Measurements from ENCODE around the gene SAMD13. TPM values are rescaled to one million over a fixed set of nuclear protein-coding genes. Genes with fewer than 3 reads are reported as not detected.

Gene SAMD13
- total and polyA plus RNA-seq, 8 donors = 1.4 to 9.0 (median 4.1) TPM; not detected in 2

DNA sequence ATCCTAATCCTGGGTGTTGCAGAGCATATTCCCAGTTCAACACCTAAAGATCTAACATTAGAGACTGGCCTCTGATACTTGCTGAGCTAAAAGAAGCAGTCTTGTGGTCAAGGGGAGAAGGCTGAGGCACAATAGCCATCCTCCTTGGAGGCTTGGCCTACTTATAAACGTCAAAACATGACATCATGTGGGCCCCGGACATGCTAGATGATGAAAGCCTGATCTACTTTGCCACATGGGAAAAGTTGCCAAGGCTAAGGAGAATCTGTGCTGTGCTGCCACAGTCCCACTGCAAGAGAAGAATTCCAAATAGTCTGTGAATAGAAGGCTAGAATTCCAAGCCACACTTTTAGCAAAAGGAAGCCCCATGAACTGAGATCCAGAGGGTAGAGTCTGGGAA is 43.9 kb upstream of the SAMD13 start:
- TF ChIP-seq CTCF (IDR thresholded peaks at IDR 0.05) (no peak), POLR2A (IDR thresholded peaks at IDR 0.05) (no peak), POLR2AphosphoS5 (IDR thresholded peaks at IDR 0.05) (no peak), EP300 (IDR thresholded peaks at IDR 0.05) (no peak)
- H3K4me3 ChIP-seq = no peak overlapping the region
- no peak for DNase-seq
- H3K9me3 ChIP-seq = no peaks in the 10 kb centered on the region
- WGBS, 5 donors = 33 to 53% (median 36%) methylated on average over 2 of the region's 2 CpGs
- H3K27ac ChIP-seq = peak overlapping the region in 1 of 5 donors; percentile 7
- intact Hi-C loops (cut with DNase I; ENCODE audit: low total_unique reads) = no loop called here
- H3K4me1 ChIP-seq = peaks cover 10 to 37% (median 21%) of the 10 kb centered on the region in 4 donors
- H3K36me3 ChIP-seq = no peaks in the 10 kb centered on the region
- H3K27me3 ChIP-seq = no peaks in the 10 kb centered on the region

DNA sequence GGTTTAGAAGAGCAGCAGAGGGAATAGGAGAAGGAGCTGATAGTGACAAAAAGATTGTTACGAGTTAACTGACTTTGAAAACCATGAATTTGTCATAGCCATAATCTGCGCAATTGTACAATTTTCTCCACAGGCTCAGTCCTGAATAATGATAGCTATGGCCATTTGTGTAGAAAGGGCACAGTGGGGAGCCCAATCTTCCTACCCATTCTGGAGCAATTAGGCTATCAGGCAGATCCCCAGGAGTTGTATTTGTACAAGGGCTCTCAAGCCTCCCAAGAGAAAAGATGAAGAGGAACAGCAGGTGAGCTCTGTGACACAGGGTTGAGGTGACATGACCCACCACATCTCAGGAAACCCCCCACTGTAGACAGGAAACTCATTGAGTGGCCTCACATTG is 42.1 kb upstream of the SAMD13 start:
- H3K36me3 ChIP-seq = no peaks in the 10 kb centered on the region
- H3K4me1 ChIP-seq = peaks cover 10 to 29% (median 17%) of the 10 kb centered on the region in 4 donors
- DNase-seq = no peak
- WGBS, 5 donors = 85 to 94% (median 89%) methylated on average over 2 of the region's 2 CpGs
- no peaks in the 10 kb centered on the region for H3K27me3 ChIP-seq
- TF ChIP-seq POLR2A (IDR thresholded peaks at IDR 0.05) (no peak), CTCF (IDR thresholded peaks at IDR 0.05) (no peak), POLR2AphosphoS5 (IDR thresholded peaks at IDR 0.05) (no peak), EP300 (IDR thresholded peaks at IDR 0.05) (no peak)
- H3K4me3 ChIP-seq = no peak overlapping the region
- H3K27ac ChIP-seq = no peak overlapping the region
- H3K9me3 ChIP-seq = no peaks in the 10 kb centered on the region
- intact Hi-C loops (cut with DNase I; ENCODE audit: low total_unique reads) = no loop called here

- no peak for DNase-seq
- TF ChIP-seq EP300 (IDR thresholded peaks at IDR 0.05) (no peak), POLR2A (IDR thresholded peaks at IDR 0.05) (no peak), POLR2AphosphoS5 (IDR thresholded peaks at IDR 0.05) (no peak), CTCF (IDR thresholded peaks at IDR 0.05) (no peak)
- 88 to 100% (median 95%) methylated on average over 2 of the region's 2 CpGs for WGBS, 5 donors
- intact Hi-C loops (cut with DNase I; ENCODE audit: low total_unique reads) = no loop called here
- Histone ChIP-seq H3K36me3 (no peaks in the 10 kb centered on the region), H3K4me3 (no peak overlapping the region), H3K4me1 (peaks cover 10 to 26% (median 16%) of the 10 kb centered on the region in 4 donors), H3K27me3 (no peaks in the 10 kb centered on the region), H3K27ac (no peak overlapping the region), H3K9me3 (no peaks in the 10 kb centered on the region)
These were observed 41.5 kb upstream of the SAMD13 start for GRCh38 chr1:84259989-84260388.

DNA sequence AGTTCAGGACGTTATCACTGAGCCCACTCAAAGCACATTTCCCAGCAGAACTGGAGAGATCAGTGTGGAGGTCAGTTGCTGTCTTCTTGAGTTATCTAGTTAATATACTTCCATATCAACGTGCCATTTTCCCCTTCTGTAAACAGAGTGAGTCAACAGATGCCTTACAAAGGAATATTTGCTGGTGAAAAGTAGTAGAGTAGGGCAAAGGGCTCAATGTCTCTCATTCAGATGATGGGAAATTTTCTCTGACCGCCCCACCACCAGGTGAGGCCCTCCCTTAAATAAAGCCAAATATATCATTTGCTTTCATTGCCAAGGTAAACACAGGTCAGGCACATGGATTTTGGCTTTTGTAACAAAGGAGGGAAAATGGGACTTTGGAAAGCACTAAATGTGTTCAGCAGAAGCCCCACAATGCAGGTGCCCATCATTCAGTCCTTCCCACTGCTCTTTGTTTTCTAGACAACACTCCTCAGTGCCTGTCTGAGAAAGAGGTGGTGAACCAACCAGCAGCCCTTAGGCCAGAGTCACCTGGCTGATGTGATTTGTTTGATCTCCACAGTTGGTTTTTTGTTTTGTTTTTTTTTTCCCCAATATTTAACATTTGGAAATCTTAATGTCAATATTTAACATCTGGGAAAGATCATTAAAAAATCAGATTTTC is 40.5 kb upstream of the SAMD13 start:
- no peaks in the 10 kb centered on the region for H3K9me3 ChIP-seq
- H3K4me3 ChIP-seq = no peak overlapping the region
- TF ChIP-seq POLR2A (IDR thresholded peaks at IDR 0.05) = no peak
- TF ChIP-seq CTCF (IDR thresholded peaks at IDR 0.05) = no peak
- no peak for TF ChIP-seq EP300 (IDR thresholded peaks at IDR 0.05)
- no peak for TF ChIP-seq POLR2AphosphoS5 (IDR thresholded peaks at IDR 0.05)
- H3K4me1 ChIP-seq = peaks cover 10 to 21% (median 16%) of the 10 kb centered on the region in 4 donors
- H3K27me3 ChIP-seq = no peaks in the 10 kb centered on the region
- WGBS, 5 donors = 15 to 37% (median 25%) methylated on average over 3 of the region's 3 CpGs
- intact Hi-C loops (cut with DNase I; ENCODE audit: low total_unique reads) = no loop called here
- H3K27ac ChIP-seq = peak overlapping the region in 1 of 5 donors; percentile 10
- DNase-seq = peak in 1 of 2 donors; percentile 50
- H3K36me3 ChIP-seq = no peaks in the 10 kb centered on the region
